ENCODE measurements around the gene C16orf82.

Gene C16orf82

GRCh38 chr16:27066668-27067537, at the start of gene C16orf82:
C16orf82 (plus strand) TSS chr16:27066927.
- no peak for DNase-seq (ENCODE audit: low read depth in 2 of 2, low spot score in 1 of 2)

- DNase-seq (ENCODE audit: low read depth in 2 of 2, low spot score in 1 of 2): no peak
Measured at GRCh38 chr16:27020031-27020430, 46.7 kb upstream of the C16orf82 start.

- DNase-seq (ENCODE audit: low read depth in 2 of 2, low spot score in 1 of 2): no peak
Measured at GRCh38 chr16:27024010-27024409, 42.7 kb upstream of the C16orf82 start.

- no peak for DNase-seq (ENCODE audit: low read depth in 2 of 2, low spot score in 1 of 2)
Measured at GRCh38 chr16:27025581-27025980, 41.1 kb upstream of the C16orf82 start.

GRCh38 chr16:27027971-27028370, 38.8 kb upstream of the C16orf82 start:
- no peak for DNase-seq (ENCODE audit: low read depth in 2 of 2, low spot score in 1 of 2)

GRCh38 chr16:27028591-27029110, 38.1 kb upstream of the C16orf82 start:
- DNase-seq (ENCODE audit: low read depth in 2 of 2, low spot score in 1 of 2): no peak

- no peak for DNase-seq (ENCODE audit: low read depth in 2 of 2, low spot score in 1 of 2)
Measured at GRCh38 chr16:27029525-27029924, 37.2 kb upstream of the C16orf82 start.

GRCh38 chr16:27033281-27033979, 33.3 kb upstream of the C16orf82 start:
- no peak for DNase-seq (ENCODE audit: low read depth in 2 of 2, low spot score in 1 of 2)

- no peak for DNase-seq (ENCODE audit: low read depth in 2 of 2, low spot score in 1 of 2)
Measured at GRCh38 chr16:27040732-27041131, 26.0 kb upstream of the C16orf82 start.

GRCh38 chr16:27046958-27047518, 19.7 kb upstream of the C16orf82 start:
- DNase-seq (ENCODE audit: low read depth in 2 of 2, low spot score in 1 of 2): no peak

- DNase-seq (ENCODE audit: low read depth in 2 of 2, low spot score in 1 of 2): no peak
Measured at GRCh38 chr16:27048316-27048715, 18.4 kb upstream of the C16orf82 start.

- DNase-seq (ENCODE audit: low read depth in 2 of 2, low spot score in 1 of 2): no peak
Measured at GRCh38 chr16:27049117-27049516, 17.6 kb upstream of the C16orf82 start.

- DNase-seq (ENCODE audit: low read depth in 2 of 2, low spot score in 1 of 2): no peak
Measured at GRCh38 chr16:27052007-27052406, 14.7 kb upstream of the C16orf82 start.

- no peak for DNase-seq (ENCODE audit: low read depth in 2 of 2, low spot score in 1 of 2)
Measured at GRCh38 chr16:27053996-27054395, 12.7 kb upstream of the C16orf82 start.

- no peak for DNase-seq (ENCODE audit: low read depth in 2 of 2, low spot score in 1 of 2)
Measured at GRCh38 chr16:27058299-27058698, 8.4 kb upstream of the C16orf82 start.

- no peak for DNase-seq (ENCODE audit: low read depth in 2 of 2, low spot score in 1 of 2)
Measured at GRCh38 chr16:27070776-27071175, 4.0 kb downstream of the C16orf82 start.

GRCh38 chr16:27073733-27074132, 7.0 kb downstream of the C16orf82 start:
- DNase-seq (ENCODE audit: low read depth in 2 of 2, low spot score in 1 of 2): no peak

GRCh38 chr16:27080895-27081294, 14.2 kb downstream of the C16orf82 start:
- DNase-seq (ENCODE audit: low read depth in 2 of 2, low spot score in 1 of 2): no peak

GRCh38 chr16:27083861-27084261, 17.1 kb downstream of the C16orf82 start:
- no peak for DNase-seq (ENCODE audit: low read depth in 2 of 2, low spot score in 1 of 2)

- no peak for DNase-seq (ENCODE audit: low read depth in 2 of 2, low spot score in 1 of 2)
Measured at GRCh38 chr16:27084307-27085028, 17.7 kb downstream of the C16orf82 start.

GRCh38 chr16:27085182-27085581, 18.5 kb downstream of the C16orf82 start:
- no peak for DNase-seq (ENCODE audit: low read depth in 2 of 2, low spot score in 1 of 2)
